Measurements from ENCODE around the gene CETP.

GRCh38 chr16:57019746-57020145 lies 58.0 kb downstream of the CETP start:
- TF ChIP-seq, protein P1, sequence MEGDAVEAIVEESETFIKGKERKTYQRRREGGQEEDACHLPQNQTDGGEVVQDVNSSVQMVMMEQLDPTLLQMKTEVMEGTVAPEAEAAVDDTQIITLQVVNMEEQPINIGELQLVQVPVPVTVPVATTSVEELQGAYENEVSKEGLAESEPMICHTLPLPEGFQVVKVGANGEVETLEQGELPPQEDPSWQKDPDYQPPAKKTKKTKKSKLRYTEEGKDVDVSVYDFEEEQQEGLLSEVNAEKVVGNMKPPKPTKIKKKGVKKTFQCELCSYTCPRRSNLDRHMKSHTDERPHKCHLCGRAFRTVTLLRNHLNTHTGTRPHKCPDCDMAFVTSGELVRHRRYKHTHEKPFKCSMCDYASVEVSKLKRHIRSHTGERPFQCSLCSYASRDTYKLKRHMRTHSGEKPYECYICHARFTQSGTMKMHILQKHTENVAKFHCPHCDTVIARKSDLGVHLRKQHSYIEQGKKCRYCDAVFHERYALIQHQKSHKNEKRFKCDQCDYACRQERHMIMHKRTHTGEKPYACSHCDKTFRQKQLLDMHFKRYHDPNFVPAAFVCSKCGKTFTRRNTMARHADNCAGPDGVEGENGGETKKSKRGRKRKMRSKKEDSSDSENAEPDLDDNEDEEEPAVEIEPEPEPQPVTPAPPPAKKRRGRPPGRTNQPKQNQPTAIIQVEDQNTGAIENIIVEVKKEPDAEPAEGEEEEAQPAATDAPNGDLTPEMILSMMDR (IDR thresholded peaks at IDR 0.05) = no peak
- TF ChIP-seq EP300 (IDR thresholded peaks at IDR 0.05; ENCODE audit: low read depth) = no peak
- no peak for TF ChIP-seq POLR2AphosphoS5 (IDR thresholded peaks at IDR 0.05)
